Endodermal cell (in vitro differentiated cells): ENCODE measurements around the gene NCAPH2. TPM values are rescaled to one million over a fixed set of nuclear protein-coding genes. Genes with fewer than 3 reads are reported as not detected.
A peak's percentile ranks its signal among the peaks of the same experiment; 100 is the strongest.

Experiments used
- DNase-seq: peaks from one replicate; pipeline ENCODE4 v3.0.0-alpha.2; 2017
- H3K27ac ChIP-seq: 2 replicates; pipeline ENCODE4 v1.5.1; 2013; ENCODE audit warnings: mild to moderate bottlenecking, low read depth, low read length, moderate library complexity
- H3K27me3 ChIP-seq: 2 replicates; pipeline ENCODE4 v1.6.1; 2013; ENCODE audit warnings: mild to moderate bottlenecking, low read length, moderate library complexity; ENCODE audit not compliant: insufficient read depth, control insufficient read depth, poor library complexity, severe bottlenecking
- H3K36me3 ChIP-seq: 2 replicates; pipeline ENCODE4 v1.7.0; 2013; ENCODE audit warnings: mild to moderate bottlenecking, low read length, moderate library complexity; ENCODE audit not compliant: control insufficient read depth, insufficient read depth
- H3K4me1 ChIP-seq: one replicate; pipeline ENCODE4 v1.7.0; 2013; ENCODE audit warnings: low read length; ENCODE audit not compliant: control insufficient read depth, insufficient read depth
- H3K4me3 ChIP-seq: 2 replicates; pipeline ENCODE4 v1.5.1; 2013; ENCODE audit warnings: mild to moderate bottlenecking, low read length, moderate library complexity
- H3K9ac ChIP-seq: 2 replicates; pipeline ENCODE4 v1.6.1; 2013; ENCODE audit warnings: mild to moderate bottlenecking, low read length, moderate library complexity; ENCODE audit not compliant: poor library complexity, severe bottlenecking; ENCODE audit errors: extremely low read depth
- H3K9me3 ChIP-seq: 2 replicates; pipeline ENCODE4 v1.6.1; 2013; ENCODE audit warnings: mild to moderate bottlenecking, low read length, moderate library complexity; ENCODE audit not compliant: control insufficient read depth
- H3K27ac Mint-ChIP-seq: 2 replicates; pipeline ENCODE4 v1.8.0; 2020; ENCODE audit warnings: mixed read lengths
- H3K27me3 Mint-ChIP-seq: 2 replicates; pipeline ENCODE4 v1.8.0; 2021; ENCODE audit warnings: mild to moderate bottlenecking, mixed read lengths; ENCODE audit not compliant: insufficient read depth
- H3K36me3 Mint-ChIP-seq: 2 replicates; pipeline ENCODE4 v1.8.0; 2020; ENCODE audit warnings: low read depth, mixed read lengths
- H3K4me1 Mint-ChIP-seq: 2 replicates; pipeline ENCODE4 v1.8.0; 2020; ENCODE audit warnings: mixed read lengths
- H3K4me3 Mint-ChIP-seq: 2 replicates; pipeline ENCODE4 v1.8.0; 2020; ENCODE audit warnings: mild to moderate bottlenecking, moderate library complexity, mixed read lengths
- H3K9me3 Mint-ChIP-seq: 2 replicates; pipeline ENCODE4 v1.8.0; 2020; ENCODE audit warnings: mild to moderate bottlenecking, mixed read lengths
- WGBS, 2 experiments: methylation state at CpG; one replicate each; pipeline versions ENCODE4 v1.1.5 to v1.1.7; 2013; ENCODE audit warnings: missing lambda C conversion rate in 2 of 2, mixed read lengths in 1 of 2; ENCODE audit not compliant: insufficient coverage in 1 of 2, insufficient read length in 1 of 2; 5-methylcytosine and 5-hydroxymethylcytosine counted together
- total RNA-seq, 2 donors: library from RNA; stranded (reverse); fragmentation: NEBNext Ultra II Directional in 1 of 2; extraction: Animal tissue kit (Norgen Biotek cat#: 25700) in 1 of 2; gene quantifications; 2 replicates in 1 of 2; 3 replicates in 1 of 2; pipeline ENCODE4 v1.2.1, GENCODE V29; 2021
- TF ChIP-seq, protein P1 (sequence below): fragments of 200-600 bp; sonication (generic); conservative IDR thresholded peaks from 2 replicates; pipeline ENCODE4 v1.5.0; 2021; ENCODE audit warnings: antibody characterized with exemption, mild to moderate bottlenecking

The NCAPH2 gene
- total RNA-seq, 2 donors from 2014 or later = 63.3 to 73.1 TPM

DNA sequence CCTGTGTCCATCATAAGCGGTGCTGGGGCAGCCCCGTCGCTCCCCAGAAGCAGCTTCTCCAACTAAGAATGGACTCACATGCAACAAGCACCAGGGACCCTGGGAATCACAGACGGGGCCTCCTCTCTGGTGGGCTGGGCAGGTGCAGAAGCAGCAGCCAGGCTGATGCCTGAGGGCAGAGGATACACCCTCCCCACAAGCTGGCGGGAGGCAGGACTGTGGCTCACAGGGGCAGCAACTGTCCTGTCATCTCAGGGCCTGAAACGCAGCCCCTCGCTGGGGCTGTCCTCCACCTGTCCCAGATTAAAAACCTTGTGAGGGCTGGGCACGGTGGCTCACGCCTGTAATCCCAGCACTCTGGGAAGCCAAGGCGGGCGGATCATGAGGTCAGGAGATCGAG is 30.1 kb upstream of the NCAPH2 start:
- TF ChIP-seq, protein P1, sequence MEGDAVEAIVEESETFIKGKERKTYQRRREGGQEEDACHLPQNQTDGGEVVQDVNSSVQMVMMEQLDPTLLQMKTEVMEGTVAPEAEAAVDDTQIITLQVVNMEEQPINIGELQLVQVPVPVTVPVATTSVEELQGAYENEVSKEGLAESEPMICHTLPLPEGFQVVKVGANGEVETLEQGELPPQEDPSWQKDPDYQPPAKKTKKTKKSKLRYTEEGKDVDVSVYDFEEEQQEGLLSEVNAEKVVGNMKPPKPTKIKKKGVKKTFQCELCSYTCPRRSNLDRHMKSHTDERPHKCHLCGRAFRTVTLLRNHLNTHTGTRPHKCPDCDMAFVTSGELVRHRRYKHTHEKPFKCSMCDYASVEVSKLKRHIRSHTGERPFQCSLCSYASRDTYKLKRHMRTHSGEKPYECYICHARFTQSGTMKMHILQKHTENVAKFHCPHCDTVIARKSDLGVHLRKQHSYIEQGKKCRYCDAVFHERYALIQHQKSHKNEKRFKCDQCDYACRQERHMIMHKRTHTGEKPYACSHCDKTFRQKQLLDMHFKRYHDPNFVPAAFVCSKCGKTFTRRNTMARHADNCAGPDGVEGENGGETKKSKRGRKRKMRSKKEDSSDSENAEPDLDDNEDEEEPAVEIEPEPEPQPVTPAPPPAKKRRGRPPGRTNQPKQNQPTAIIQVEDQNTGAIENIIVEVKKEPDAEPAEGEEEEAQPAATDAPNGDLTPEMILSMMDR = no peak
- WGBS, 2 experiments = 91% methylated on average over 6 to 12 of the region's 12 CpGs
- H3K4me3 Mint-ChIP-seq = no peak overlapping the region

DNA sequence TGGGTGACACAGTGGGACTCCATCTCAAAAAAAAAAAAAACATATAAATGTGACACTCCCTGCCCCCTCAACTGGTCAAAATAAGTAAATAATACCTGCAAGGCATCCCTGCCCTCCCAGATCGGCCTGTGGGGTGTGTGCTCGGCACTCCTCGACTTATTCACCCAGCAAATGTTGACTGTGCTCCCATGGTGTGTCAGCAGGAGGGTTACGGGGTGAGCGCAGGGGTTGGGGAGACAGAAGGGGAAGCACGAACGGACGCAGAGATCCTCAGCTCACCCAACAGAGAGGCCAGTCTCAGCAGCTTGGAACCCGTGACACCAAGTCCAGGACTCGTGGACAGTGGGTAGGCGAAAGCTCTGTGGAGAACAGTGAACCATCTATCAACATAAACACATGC is 28.3 kb upstream of the NCAPH2 start:
- no peaks in the 10 kb centered on the region for H3K9me3 Mint-ChIP-seq
- Histone ChIP-seq H3K4me1 (no peaks in the 10 kb centered on the region), H3K9me3 (no peaks in the 10 kb centered on the region), H3K9ac (no peak overlapping the region), H3K27ac (no peak overlapping the region), H3K4me3 (no peak overlapping the region), H3K36me3 (no peaks in the 10 kb centered on the region), H3K27me3 (peaks cover 20% of the 10 kb centered on the region)
- TF ChIP-seq, protein P1 = no peak
- peaks cover 62% of the 10 kb centered on the region for H3K27me3 Mint-ChIP-seq
- no peak for DNase-seq
- no peak overlapping the region for H3K27ac Mint-ChIP-seq
- peak overlapping the region; percentile 54 for H3K4me3 Mint-ChIP-seq
- 87 to 92% methylated on average over 8 to 11 of the region's 11 CpGs for WGBS, 2 experiments
- no peaks in the 10 kb centered on the region for H3K36me3 Mint-ChIP-seq
- peaks cover 2% of the 10 kb centered on the region for H3K4me1 Mint-ChIP-seq

More for the DNA sequence above, 30.1 kb upstream of the NCAPH2 start:
- Mint-ChIP-seq H3K4me1 (peaks cover 14% of the 10 kb centered on the region), H3K27me3 (peaks cover 52% of the 10 kb centered on the region), H3K27ac (no peak overlapping the region), H3K36me3 (no peaks in the 10 kb centered on the region), H3K9me3 (no peaks in the 10 kb centered on the region)
- Histone ChIP-seq H3K36me3 (no peaks in the 10 kb centered on the region), H3K4me3 (no peak overlapping the region), H3K27ac (no peak overlapping the region), H3K9ac (no peak overlapping the region), H3K4me1 (peaks cover 5% of the 10 kb centered on the region), H3K27me3 (peaks cover 20% of the 10 kb centered on the region), H3K9me3 (no peaks in the 10 kb centered on the region)
- no peak for DNase-seq

DNA sequence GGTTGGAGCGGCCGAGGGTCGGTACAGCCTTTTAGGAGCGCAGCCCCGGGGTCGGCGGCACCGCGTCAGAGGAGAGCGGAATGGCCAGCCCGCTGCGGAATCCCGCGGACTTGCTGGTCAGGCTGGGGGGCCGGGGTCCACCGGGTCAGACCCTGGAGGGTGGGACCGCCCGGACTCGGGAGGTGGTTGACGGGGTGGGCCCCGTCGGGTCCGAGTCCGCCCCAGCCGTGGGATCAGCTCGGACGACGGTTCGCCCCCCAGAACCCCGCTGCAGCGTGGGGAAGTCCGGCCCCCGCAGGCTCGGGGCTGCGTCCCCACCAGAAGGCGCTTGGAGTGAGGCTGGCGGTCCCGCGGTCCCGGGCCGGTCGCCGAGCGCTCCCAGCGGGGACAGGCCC is 27.0 kb upstream of the NCAPH2 start:
- no peak overlapping the region for H3K27ac ChIP-seq
- DNase-seq = no peak
- Mint-ChIP-seq H3K27ac (no peak overlapping the region), H3K4me1 (peaks cover 1% of the 10 kb centered on the region), H3K9me3 (no peaks in the 10 kb centered on the region), H3K36me3 (no peaks in the 10 kb centered on the region), H3K4me3 (peak overlapping the region; percentile 54), H3K27me3 (peaks cover 68% of the 10 kb centered on the region)
- TF ChIP-seq, protein P1 = no peak
- no peaks in the 10 kb centered on the region for H3K9me3 ChIP-seq
- peaks cover 20% of the 10 kb centered on the region for H3K27me3 ChIP-seq
- H3K4me1 ChIP-seq = no peaks in the 10 kb centered on the region
- peak overlapping the region; percentile 74 for H3K4me3 ChIP-seq
- no peak overlapping the region for H3K9ac ChIP-seq
- no peaks in the 10 kb centered on the region for H3K36me3 ChIP-seq
- 8 to 11% methylated on average over 19 to 45 of the region's 45 CpGs for whole genome bisulfite sequencing, 2 experiments
